ENCODE measurements around the gene B3GALNT2.
"Not testable (repeated sequence)": the region's sequence is repeated elsewhere in the genome, so short reads cannot be mapped to it uniquely, and the experiment has no call there.

B3GALNT2 gene

DNA sequence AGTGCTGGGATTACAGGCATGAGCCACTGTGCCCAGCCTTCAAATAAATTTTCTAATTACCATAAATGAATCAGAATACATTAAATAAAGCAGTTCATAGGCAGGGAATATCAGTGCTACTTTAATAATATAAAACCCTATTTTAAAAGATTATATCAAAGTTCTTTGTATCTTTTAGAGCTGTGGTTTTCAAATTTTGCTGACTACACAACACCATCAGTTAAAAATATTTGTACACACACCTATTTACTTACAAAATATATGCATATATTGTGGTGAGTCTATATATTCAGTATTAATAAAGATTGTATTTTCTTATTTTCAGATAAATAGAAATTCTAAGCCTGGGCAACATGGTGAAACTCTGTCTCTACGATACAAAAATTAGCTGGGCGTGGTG is 18.7 kb downstream of the B3GALNT2 start:
- H3K27ac ChIP-seq (ENCODE audit: poor library complexity, severe bottlenecking): no peak overlapping the region
- DNase-seq (ENCODE audit: low spot score) (no peak), ATAC-seq (ENCODE audit: low read depth) (no peak)
- no peaks in the 10 kb centered on the region for H3K9me3 ChIP-seq (ENCODE audit: severe bottlenecking)
- no peak for TF ChIP-seq CTCF (IDR thresholded peaks at IDR 0.05; ENCODE audit: poor library complexity, severe bottlenecking)
- H3K36me3 ChIP-seq (ENCODE audit: low read depth): peaks cover 39% of the 10 kb centered on the region
- no peaks in the 10 kb centered on the region for H3K27me3 ChIP-seq (ENCODE audit: insufficient read depth, poor library complexity, severe bottlenecking)
- no peaks in the 10 kb centered on the region for H3K4me1 ChIP-seq (ENCODE audit: insufficient read depth, poor library complexity, severe bottlenecking)
- H3K4me3 ChIP-seq (ENCODE audit: severe bottlenecking): no peak overlapping the region

DNA sequence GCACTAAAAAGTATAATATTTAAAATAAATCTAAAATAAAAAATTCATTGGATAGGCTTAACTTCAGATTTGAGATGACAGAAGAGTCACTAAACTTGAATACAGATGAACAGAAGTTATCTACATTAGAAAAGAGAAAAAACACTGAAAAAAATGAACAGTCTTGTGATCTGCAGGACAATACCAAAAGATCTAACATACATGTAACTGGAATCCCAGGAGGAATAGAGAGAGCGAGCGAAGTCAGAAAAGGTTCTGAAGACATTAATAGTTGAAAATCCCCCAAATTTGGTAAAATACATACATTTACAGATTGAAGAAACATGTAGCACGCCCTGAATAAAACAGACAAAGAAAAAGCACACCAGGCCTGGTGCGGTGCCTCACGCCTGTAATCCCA is 21.2 kb downstream of the B3GALNT2 start:
- H3K36me3 ChIP-seq (ENCODE audit: low read depth): peaks cover 54% of the 10 kb centered on the region

DNA sequence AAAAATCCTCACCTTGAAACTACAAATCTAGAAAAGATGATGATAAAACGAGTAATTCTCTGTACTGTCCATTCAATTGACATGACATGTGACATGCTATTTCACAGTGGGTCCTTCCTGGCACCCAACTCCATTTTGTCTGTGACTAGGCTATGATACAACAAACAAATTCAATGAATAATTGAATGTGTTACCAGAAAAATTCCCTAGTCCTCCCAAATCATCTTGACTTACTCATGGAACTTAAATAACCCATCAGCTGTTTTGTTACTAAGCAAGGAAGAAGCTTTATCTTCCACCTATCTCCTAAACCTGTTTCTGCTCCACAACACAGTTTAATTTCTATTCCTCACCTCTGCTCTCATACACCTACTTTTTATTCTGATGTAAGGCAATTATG is 30.4 kb downstream of the B3GALNT2 start:
- Histone ChIP-seq H3K27me3 (ENCODE audit: insufficient read depth, poor library complexity, severe bottlenecking) (no peaks in the 10 kb centered on the region), H3K9me3 (ENCODE audit: severe bottlenecking) (no peaks in the 10 kb centered on the region), H3K4me3 (ENCODE audit: severe bottlenecking) (no peak overlapping the region), H3K27ac (ENCODE audit: poor library complexity, severe bottlenecking) (no peak overlapping the region), H3K36me3 (ENCODE audit: low read depth) (peaks cover 32% of the 10 kb centered on the region), H3K4me1 (ENCODE audit: insufficient read depth, poor library complexity, severe bottlenecking) (peaks cover 8% of the 10 kb centered on the region)
- no peak for ATAC-seq (ENCODE audit: low read depth)
- no peak for DNase-seq (ENCODE audit: low spot score)
- no peak for TF ChIP-seq CTCF (IDR thresholded peaks at IDR 0.05; ENCODE audit: poor library complexity, severe bottlenecking)

More for the DNA sequence above, 21.2 kb downstream of the B3GALNT2 start:
- no peak for ATAC-seq (ENCODE audit: low read depth)
- Histone ChIP-seq H3K4me1 (ENCODE audit: insufficient read depth, poor library complexity, severe bottlenecking) (no peaks in the 10 kb centered on the region), H3K4me3 (ENCODE audit: severe bottlenecking) (no peak overlapping the region), H3K27me3 (ENCODE audit: insufficient read depth, poor library complexity, severe bottlenecking) (no peaks in the 10 kb centered on the region), H3K27ac (ENCODE audit: poor library complexity, severe bottlenecking) (no peak overlapping the region), H3K9me3 (ENCODE audit: severe bottlenecking) (no peaks in the 10 kb centered on the region)
- DNase-seq (ENCODE audit: low spot score): no peak
- TF ChIP-seq CTCF (IDR thresholded peaks at IDR 0.05; ENCODE audit: poor library complexity, severe bottlenecking): no peak

GRCh38 chr1:235470741-235471439 is 33.4 kb downstream of the B3GALNT2 start:
- Histone ChIP-seq H3K9me3 (ENCODE audit: severe bottlenecking) (no peaks in the 10 kb centered on the region), H3K4me1 (ENCODE audit: insufficient read depth, poor library complexity, severe bottlenecking) (peaks cover 11% of the 10 kb centered on the region), H3K4me3 (ENCODE audit: severe bottlenecking) (no peak overlapping the region), H3K36me3 (ENCODE audit: low read depth) (peaks cover 23% of the 10 kb centered on the region), H3K27ac (ENCODE audit: poor library complexity, severe bottlenecking) (peak overlapping the region; percentile 80), H3K27me3 (ENCODE audit: insufficient read depth, poor library complexity, severe bottlenecking) (no peaks in the 10 kb centered on the region)
- TF ChIP-seq CTCF (IDR thresholded peaks at IDR 0.05; ENCODE audit: poor library complexity, severe bottlenecking): no peak
- no peak for DNase-seq (ENCODE audit: low spot score)
- no peak for ATAC-seq (ENCODE audit: low read depth)

DNA sequence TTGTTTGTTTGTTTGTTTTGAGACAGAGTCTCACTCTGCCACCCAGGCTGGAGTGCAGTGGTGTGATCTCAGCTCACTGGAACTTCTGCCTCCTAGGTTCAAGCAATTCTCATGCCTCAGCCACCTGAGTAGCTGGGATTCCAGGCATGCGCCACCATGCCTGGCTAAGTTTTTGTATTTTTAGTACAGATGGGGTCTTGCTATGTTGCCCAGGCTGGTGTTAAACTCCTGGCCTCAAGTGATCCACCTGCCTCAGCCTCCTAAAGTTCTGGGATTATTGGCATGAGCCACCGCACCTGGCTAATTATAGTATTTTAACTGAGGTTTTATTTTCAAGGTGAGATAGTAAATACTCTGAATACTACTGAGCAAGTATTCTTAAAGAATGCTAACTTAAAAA is 34.4 kb downstream of the B3GALNT2 start:
- H3K9me3 ChIP-seq (ENCODE audit: severe bottlenecking); H3K27me3 ChIP-seq (ENCODE audit: insufficient read depth, poor library complexity, severe bottlenecking); ATAC-seq (ENCODE audit: low read depth); DNase-seq (ENCODE audit: low spot score); H3K4me3 ChIP-seq (ENCODE audit: severe bottlenecking): not testable (repeated sequence)
- Histone ChIP-seq H3K27ac (ENCODE audit: poor library complexity, severe bottlenecking) (peak overlapping the region; percentile 80), H3K4me1 (ENCODE audit: insufficient read depth, poor library complexity, severe bottlenecking) (peaks cover 11% of the 10 kb centered on the region), H3K36me3 (ENCODE audit: low read depth) (peaks cover 23% of the 10 kb centered on the region)

Measured in RWPE2 (cell line).